ENCODE measurements around the gene USP12. TPM values are rescaled to one million over a fixed set of nuclear protein-coding genes. Genes with fewer than 3 reads are reported as not detected.
A peak's percentile ranks its signal among the peaks of the same experiment; 100 is the strongest.

USP12 gene
- total and polyA plus RNA-seq, 2 experiments from 2014 or later = 18.4 to 39.3 TPM

DNA sequence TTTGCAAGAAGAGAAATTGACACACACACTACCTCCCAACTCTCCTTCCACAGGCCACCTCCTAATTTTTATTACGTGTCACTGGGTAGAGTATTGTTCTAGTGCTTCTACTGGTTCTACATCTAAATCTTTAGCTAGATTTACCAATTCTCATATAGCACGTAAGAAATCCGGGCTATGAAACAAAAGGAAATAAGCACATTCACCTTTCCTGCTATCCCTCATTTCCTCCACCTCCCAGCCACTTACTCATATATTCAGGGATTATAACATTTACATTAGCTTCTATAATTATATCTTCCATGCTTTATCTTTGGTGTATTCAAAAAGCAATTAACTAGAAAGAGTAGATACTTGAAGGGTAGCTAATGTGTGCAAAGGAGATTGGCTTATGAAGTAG lies 39.7 kb downstream of the USP12 start:
- Histone ChIP-seq H3K36me3 (ENCODE audit: insufficient read depth) (no peaks in the 10 kb centered on the region), H3K79me2 (replicated peaks; ENCODE audit: insufficient read depth) (peaks cover 98% of the 10 kb centered on the region), H3K27me3 (ENCODE audit: insufficient read depth) (no peaks in the 10 kb centered on the region), H3F3A (replicated peaks; ENCODE audit: low read depth) (no peaks in the 10 kb centered on the region), H2AFZ (no peak overlapping the region), H3K4me3 (no peak overlapping the region), H3K9me2 (ENCODE audit: insufficient read depth) (no peaks in the 10 kb centered on the region), H4K20me1 (replicated peaks; ENCODE audit: insufficient read depth) (no peaks in the 10 kb centered on the region; the same call in 1 of the 2 replicates), H3K4me2 (peak overlapping the region; percentile 26), H3K4me1 (ENCODE audit: insufficient read depth) (peaks cover 82% of the 10 kb centered on the region), H3K27ac (ENCODE audit: low read depth) (peak overlapping the region; percentile 88)
- H3K9me3 Mint-ChIP-seq = peaks cover 6% of the 10 kb centered on the region; the same call in 1 of the 3 replicates
- H3K27ac Mint-ChIP-seq = peak overlapping the region; percentile 69; the same call in 1 of the 2 replicates
- peaks cover 61% of the 10 kb centered on the region for H3K4me1 Mint-ChIP-seq
- TF ChIP-seq STAT1 (IDR thresholded peaks at IDR 0.05; ENCODE audit: unreplicated experiment) (no peak), CREB1 (CRISPR knock-in tag; IDR thresholded peaks at IDR 0.05; ENCODE audit: low read depth) (no peak), JUNB (IDR thresholded peaks at IDR 0.05; ENCODE audit: unreplicated experiment) (no peak), POLR2AphosphoS5 (IDR thresholded peaks at IDR 0.05; ENCODE audit: low read depth) (no peak), EZH2phosphoT487 (IDR thresholded peaks at IDR 0.05; ENCODE audit: unreplicated experiment) (no peak), EZH2 (IDR thresholded peaks at IDR 0.05; ENCODE audit: low read depth, unreplicated experiment) (no peak), ZNF114 (CRISPR knock-in tag; IDR thresholded peaks at IDR 0.05) (no peak), ZNF331 (CRISPR knock-in tag; IDR thresholded peaks at IDR 0.05; ENCODE audit: low read depth) (no peak), NANOG (IDR thresholded peaks at IDR 0.05; ENCODE audit: borderline replicate concordance) (no peak)
- TF ChIP-seq, protein P1, sequence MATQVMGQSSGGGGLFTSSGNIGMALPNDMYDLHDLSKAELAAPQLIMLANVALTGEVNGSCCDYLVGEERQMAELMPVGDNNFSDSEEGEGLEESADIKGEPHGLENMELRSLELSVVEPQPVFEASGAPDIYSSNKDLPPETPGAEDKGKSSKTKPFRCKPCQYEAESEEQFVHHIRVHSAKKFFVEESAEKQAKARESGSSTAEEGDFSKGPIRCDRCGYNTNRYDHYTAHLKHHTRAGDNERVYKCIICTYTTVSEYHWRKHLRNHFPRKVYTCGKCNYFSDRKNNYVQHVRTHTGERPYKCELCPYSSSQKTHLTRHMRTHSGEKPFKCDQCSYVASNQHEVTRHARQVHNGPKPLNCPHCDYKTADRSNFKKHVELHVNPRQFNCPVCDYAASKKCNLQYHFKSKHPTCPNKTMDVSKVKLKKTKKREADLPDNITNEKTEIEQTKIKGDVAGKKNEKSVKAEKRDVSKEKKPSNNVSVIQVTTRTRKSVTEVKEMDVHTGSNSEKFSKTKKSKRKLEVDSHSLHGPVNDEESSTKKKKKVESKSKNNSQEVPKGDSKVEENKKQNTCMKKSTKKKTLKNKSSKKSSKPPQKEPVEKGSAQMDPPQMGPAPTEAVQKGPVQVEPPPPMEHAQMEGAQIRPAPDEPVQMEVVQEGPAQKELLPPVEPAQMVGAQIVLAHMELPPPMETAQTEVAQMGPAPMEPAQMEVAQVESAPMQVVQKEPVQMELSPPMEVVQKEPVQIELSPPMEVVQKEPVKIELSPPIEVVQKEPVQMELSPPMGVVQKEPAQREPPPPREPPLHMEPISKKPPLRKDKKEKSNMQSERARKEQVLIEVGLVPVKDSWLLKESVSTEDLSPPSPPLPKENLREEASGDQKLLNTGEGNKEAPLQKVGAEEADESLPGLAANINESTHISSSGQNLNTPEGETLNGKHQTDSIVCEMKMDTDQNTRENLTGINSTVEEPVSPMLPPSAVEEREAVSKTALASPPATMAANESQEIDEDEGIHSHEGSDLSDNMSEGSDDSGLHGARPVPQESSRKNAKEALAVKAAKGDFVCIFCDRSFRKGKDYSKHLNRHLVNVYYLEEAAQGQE (IDR thresholded peaks at IDR 0.05; ENCODE audit: unreplicated experiment) = no peak
- TF ChIP-seq, protein P2, sequence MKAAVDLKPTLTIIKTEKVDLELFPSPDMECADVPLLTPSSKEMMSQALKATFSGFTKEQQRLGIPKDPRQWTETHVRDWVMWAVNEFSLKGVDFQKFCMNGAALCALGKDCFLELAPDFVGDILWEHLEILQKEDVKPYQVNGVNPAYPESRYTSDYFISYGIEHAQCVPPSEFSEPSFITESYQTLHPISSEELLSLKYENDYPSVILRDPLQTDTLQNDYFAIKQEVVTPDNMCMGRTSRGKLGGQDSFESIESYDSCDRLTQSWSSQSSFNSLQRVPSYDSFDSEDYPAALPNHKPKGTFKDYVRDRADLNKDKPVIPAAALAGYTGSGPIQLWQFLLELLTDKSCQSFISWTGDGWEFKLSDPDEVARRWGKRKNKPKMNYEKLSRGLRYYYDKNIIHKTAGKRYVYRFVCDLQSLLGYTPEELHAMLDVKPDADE (IDR thresholded peaks at IDR 0.05) = no peak
- TF ChIP-seq, protein P3, sequence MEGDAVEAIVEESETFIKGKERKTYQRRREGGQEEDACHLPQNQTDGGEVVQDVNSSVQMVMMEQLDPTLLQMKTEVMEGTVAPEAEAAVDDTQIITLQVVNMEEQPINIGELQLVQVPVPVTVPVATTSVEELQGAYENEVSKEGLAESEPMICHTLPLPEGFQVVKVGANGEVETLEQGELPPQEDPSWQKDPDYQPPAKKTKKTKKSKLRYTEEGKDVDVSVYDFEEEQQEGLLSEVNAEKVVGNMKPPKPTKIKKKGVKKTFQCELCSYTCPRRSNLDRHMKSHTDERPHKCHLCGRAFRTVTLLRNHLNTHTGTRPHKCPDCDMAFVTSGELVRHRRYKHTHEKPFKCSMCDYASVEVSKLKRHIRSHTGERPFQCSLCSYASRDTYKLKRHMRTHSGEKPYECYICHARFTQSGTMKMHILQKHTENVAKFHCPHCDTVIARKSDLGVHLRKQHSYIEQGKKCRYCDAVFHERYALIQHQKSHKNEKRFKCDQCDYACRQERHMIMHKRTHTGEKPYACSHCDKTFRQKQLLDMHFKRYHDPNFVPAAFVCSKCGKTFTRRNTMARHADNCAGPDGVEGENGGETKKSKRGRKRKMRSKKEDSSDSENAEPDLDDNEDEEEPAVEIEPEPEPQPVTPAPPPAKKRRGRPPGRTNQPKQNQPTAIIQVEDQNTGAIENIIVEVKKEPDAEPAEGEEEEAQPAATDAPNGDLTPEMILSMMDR (conservative IDR thresholded peaks at IDR 0.05; ENCODE audit: low read depth in 2 of 2) = no peak
- TF ChIP-seq, protein P4, sequence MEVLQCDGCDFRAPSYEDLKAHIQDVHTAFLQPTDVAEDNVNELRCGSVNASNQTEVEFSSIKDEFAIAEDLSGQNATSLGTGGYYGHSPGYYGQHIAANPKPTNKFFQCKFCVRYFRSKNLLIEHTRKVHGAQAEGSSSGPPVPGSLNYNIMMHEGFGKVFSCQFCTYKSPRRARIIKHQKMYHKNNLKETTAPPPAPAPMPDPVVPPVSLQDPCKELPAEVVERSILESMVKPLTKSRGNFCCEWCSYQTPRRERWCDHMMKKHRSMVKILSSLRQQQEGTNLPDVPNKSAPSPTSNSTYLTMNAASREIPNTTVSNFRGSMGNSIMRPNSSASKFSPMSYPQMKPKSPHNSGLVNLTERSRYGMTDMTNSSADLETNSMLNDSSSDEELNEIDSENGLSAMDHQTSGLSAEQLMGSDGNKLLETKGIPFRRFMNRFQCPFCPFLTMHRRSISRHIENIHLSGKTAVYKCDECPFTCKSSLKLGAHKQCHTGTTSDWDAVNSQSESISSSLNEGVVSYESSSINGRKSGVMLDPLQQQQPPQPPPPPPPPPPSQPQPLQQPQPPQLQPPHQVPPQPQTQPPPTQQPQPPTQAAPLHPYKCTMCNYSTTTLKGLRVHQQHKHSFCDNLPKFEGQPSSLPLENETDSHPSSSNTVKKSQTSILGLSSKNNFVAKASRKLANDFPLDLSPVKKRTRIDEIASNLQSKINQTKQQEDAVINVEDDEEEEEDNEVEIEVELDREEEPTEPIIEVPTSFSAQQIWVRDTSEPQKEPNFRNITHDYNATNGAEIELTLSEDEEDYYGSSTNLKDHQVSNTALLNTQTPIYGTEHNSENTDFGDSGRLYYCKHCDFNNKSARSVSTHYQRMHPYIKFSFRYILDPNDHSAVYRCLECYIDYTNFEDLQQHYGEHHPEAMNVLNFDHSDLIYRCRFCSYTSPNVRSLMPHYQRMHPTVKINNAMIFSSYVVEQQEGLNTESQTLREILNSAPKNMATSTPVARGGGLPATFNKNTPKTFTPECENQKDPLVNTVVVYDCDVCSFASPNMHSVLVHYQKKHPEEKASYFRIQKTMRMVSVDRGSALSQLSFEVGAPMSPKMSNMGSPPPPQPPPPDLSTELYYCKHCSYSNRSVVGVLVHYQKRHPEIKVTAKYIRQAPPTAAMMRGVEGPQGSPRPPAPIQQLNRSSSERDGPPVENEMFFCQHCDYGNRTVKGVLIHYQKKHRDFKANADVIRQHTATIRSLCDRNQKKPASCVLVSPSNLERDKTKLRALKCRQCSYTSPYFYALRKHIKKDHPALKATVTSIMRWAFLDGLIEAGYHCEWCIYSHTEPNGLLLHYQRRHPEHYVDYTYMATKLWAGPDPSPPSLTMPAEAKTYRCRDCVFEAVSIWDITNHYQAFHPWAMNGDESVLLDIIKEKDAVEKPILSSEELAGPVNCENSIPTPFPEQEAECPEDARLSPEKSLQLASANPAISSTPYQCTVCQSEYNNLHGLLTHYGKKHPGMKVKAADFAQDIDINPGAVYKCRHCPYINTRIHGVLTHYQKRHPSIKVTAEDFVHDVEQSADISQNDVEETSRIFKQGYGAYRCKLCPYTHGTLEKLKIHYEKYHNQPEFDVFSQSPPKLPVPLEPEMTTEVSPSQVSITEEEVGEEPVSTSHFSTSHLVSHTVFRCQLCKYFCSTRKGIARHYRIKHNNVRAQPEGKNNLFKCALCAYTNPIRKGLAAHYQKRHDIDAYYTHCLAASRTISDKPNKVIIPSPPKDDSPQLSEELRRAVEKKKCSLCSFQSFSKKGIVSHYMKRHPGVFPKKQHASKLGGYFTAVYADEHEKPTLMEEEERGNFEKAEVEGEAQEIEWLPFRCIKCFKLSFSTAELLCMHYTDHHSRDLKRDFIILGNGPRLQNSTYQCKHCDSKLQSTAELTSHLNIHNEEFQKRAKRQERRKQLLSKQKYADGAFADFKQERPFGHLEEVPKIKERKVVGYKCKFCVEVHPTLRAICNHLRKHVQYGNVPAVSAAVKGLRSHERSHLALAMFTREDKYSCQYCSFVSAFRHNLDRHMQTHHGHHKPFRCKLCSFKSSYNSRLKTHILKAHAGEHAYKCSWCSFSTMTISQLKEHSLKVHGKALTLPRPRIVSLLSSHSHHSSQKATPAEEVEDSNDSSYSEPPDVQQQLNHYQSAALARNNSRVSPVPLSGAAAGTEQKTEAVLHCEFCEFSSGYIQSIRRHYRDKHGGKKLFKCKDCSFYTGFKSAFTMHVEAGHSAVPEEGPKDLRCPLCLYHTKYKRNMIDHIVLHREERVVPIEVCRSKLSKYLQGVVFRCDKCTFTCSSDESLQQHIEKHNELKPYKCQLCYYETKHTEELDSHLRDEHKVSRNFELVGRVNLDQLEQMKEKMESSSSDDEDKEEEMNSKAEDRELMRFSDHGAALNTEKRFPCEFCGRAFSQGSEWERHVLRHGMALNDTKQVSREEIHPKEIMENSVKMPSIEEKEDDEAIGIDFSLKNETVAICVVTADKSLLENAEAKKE (CRISPR knock-in tag; IDR thresholded peaks at IDR 0.05) = no peak
- ATAC-seq = no peak
- peaks cover 20% of the 10 kb centered on the region; the same call in 2 of the 3 replicates for H3K36me3 Mint-ChIP-seq (ENCODE audit: low read depth)
- DNase-seq (ENCODE audit: low spot score) = no peak
- no peaks in the 10 kb centered on the region for H3K27me3 Mint-ChIP-seq (ENCODE audit: insufficient read depth, low read depth, poor library complexity)
- H3K4me3 Mint-ChIP-seq = no peak overlapping the region

Measured in GM23338 (cell line).